IMR-90 (cell line): ENCODE measurements around the gene LRP5. TPM values are rescaled to one million over a fixed set of nuclear protein-coding genes. Genes with fewer than 3 reads are reported as not detected.

Experiments
- ATAC-seq: fragments of 200-7000 bp; cut with Tn5 transposase; 2 replicates; pipeline ENCODE4 v1.9.1; 2020; ENCODE audit warnings: low read depth, mild to moderate bottlenecking, moderate library complexity
- BruUV-seq: library from RNA; stranded (reverse); fragments of 400-500 nt; replicated peaks from 2 replicates; lab custom pipeline; 2021; lab: Mats Ljungman, UMichigan
- CTCF ChIA-PET: fragments of 300-600 bp; formaldehyde crosslinking; extraction: SDS; loops from one replicate; lab custom pipeline; 2021; ENCODE audit warnings: antibody characterized with exemption; lab: Yijun Ruan, JAX
- POLR2A ChIA-PET: fragments of 300-600 bp; sonication (Branson Sonifier 250); formaldehyde crosslinking; loops from one replicate; lab custom pipeline; 2022; ENCODE audit warnings: antibody characterized with exemption; ENCODE audit not compliant: unreplicated experiment; lab: Charles Lee
- DNase-seq: peaks from one replicate; pipeline ENCODE4 v3.0.0; 2013
- H2AFZ ChIP-seq: replicated peaks from 2 replicates; pipeline ENCODE3; 2013; ENCODE audit warnings: low read length, mild to moderate bottlenecking; ENCODE audit not compliant: poor library complexity
- H2AK5ac ChIP-seq: 2 replicates; pipeline ENCODE4 v1.6.1; 2013; ENCODE audit warnings: low read depth, low read length, inconsistent platforms
- H2AK9ac ChIP-seq: replicated peaks from 2 replicates; pipeline ENCODE3; 2013; ENCODE audit warnings: mild to moderate bottlenecking, low read depth, low read length, moderate library complexity; ENCODE audit not compliant: poor library complexity
- H2BK120ac ChIP-seq: 2 replicates; pipeline ENCODE4 v1.6.1; 2013; ENCODE audit warnings: low read depth, low read length, inconsistent platforms
- H2BK15ac ChIP-seq: 3 replicates; pipeline ENCODE4 v1.6.1; 2013; ENCODE audit warnings: low read depth, low read length, inconsistent platforms
- H2BK20ac ChIP-seq: 2 replicates; pipeline ENCODE4 v1.6.1; 2013; ENCODE audit warnings: low read depth, mild to moderate bottlenecking, inconsistent platforms, low read length, moderate library complexity
- H2BK5ac ChIP-seq: 2 replicates; pipeline ENCODE4 v1.6.1; 2013; ENCODE audit warnings: mild to moderate bottlenecking, low read depth, low read length, inconsistent platforms; ENCODE audit not compliant: poor library complexity, severe bottlenecking
- H3K14ac ChIP-seq: replicated peaks from 2 replicates; pipeline ENCODE4 v1.6.1; 2013; ENCODE audit warnings: low read depth, low read length, inconsistent platforms
- H3K18ac ChIP-seq: 2 replicates; pipeline ENCODE4 v1.6.1; 2013; ENCODE audit warnings: low read depth, low read length, control low read depth
- H3K23ac ChIP-seq: 2 replicates; pipeline ENCODE4 v1.6.1; 2013; ENCODE audit warnings: low read depth, low read length, inconsistent platforms
- H3K27ac ChIP-seq: 2 replicates; pipeline ENCODE4 v1.5.1; 2013; ENCODE audit warnings: mild to moderate bottlenecking, control low read depth, low read length; ENCODE audit not compliant: insufficient read depth
- H3K27me3 ChIP-seq: 2 replicates; pipeline ENCODE4 v1.6.1; 2013; ENCODE audit warnings: low read length; ENCODE audit not compliant: control insufficient read depth, insufficient read depth
- H3K36me3 ChIP-seq: 2 replicates; pipeline ENCODE4 v1.6.1; 2013; ENCODE audit warnings: low read length, mixed read lengths; ENCODE audit not compliant: control insufficient read depth, insufficient read depth
- H3K4ac ChIP-seq: 2 replicates; pipeline ENCODE4 v1.6.1; 2013; ENCODE audit warnings: low read depth, low read length, inconsistent platforms
- H3K4me1 ChIP-seq: 2 replicates; pipeline ENCODE4 v1.6.1; 2013; ENCODE audit warnings: low read length, mixed read lengths; ENCODE audit not compliant: control insufficient read depth, insufficient read depth
- H3K4me2 ChIP-seq: 2 replicates; pipeline ENCODE4 v1.6.1; 2013; ENCODE audit warnings: low read depth, mild to moderate bottlenecking, control low read depth, low read length, moderate library complexity
- H3K4me3 ChIP-seq: 2 replicates; pipeline ENCODE4 v1.5.1; 2013; ENCODE audit warnings: low read depth, mild to moderate bottlenecking, control low read depth, low read length, moderate library complexity; ENCODE audit not compliant: insufficient read depth
- H3K56ac ChIP-seq: 2 replicates; pipeline ENCODE4 v1.6.1; 2013; ENCODE audit warnings: low read length, inconsistent platforms; ENCODE audit not compliant: insufficient read depth; ENCODE audit errors: extremely low read depth
- H3K79me1 ChIP-seq, 2 experiments: 2 replicates each; pipeline ENCODE4 v1.6.1; 2013; ENCODE audit warnings: low read length in 2 of 2, inconsistent platforms in 1 of 2, low read depth in 1 of 2
- H3K9ac ChIP-seq: 2 replicates; pipeline ENCODE4 v1.6.1; 2013; ENCODE audit warnings: low read depth, low read length, control low read depth
- H3K9me1 ChIP-seq: 2 replicates; pipeline ENCODE4 v1.6.1; 2013; ENCODE audit warnings: low read length, inconsistent platforms; ENCODE audit not compliant: insufficient read depth
- H3K9me3 ChIP-seq: 2 replicates; pipeline ENCODE4 v1.6.1; 2013; ENCODE audit warnings: low read length; ENCODE audit not compliant: control insufficient read depth, insufficient read depth
- H4K20me1 ChIP-seq: 2 replicates; pipeline ENCODE4 v1.6.1; 2013; ENCODE audit warnings: low read length, inconsistent platforms; ENCODE audit not compliant: insufficient read depth
- H4K5ac ChIP-seq: 2 replicates; pipeline ENCODE4 v1.6.1; 2013; ENCODE audit warnings: mild to moderate bottlenecking, low read depth, low read length, control low read depth
- H4K8ac ChIP-seq, 2 experiments: 2 replicates each; pipeline ENCODE4 v1.6.1; 2013; ENCODE audit warnings: low read depth in 2 of 2, low read length in 2 of 2, control low read depth in 1 of 2, inconsistent platforms in 1 of 2
- H4K91ac ChIP-seq: 2 replicates; pipeline ENCODE4 v1.6.1; 2013; ENCODE audit warnings: low read depth, low read length, inconsistent platforms; ENCODE audit not compliant: insufficient read depth
- MAFK ChIP-seq: IDR thresholded peaks from 2 replicates; pipeline ENCODE4 v1.6.1; 2012; ENCODE audit warnings: low read depth, low read length, improper control_type of control experiment
- WGBS, 2 experiments: methylation state at CpG; one replicate each; pipeline versions ENCODE4 v1.1.5 to v1.1.7; 2013; ENCODE audit warnings: missing lambda C conversion rate in 2 of 2; ENCODE audit not compliant: insufficient read length in 1 of 2; ENCODE audit errors: extremely low coverage in 2 of 2; 5-methylcytosine and 5-hydroxymethylcytosine counted together
- dilution Hi-C: fragments of 300-500 bp; cut with HindIII; formaldehyde crosslinking; loops from one replicate; pipeline ENCODE4 v1.14.3; 2018; ENCODE audit warnings: low sequenced_read_pairs; ENCODE audit not compliant: unreplicated experiment
- in situ Hi-C: fragments of 300-500 bp; cut with MboI; formaldehyde crosslinking; loops from 3 replicates; pipeline ENCODE4 v1.14.3; 2019; ENCODE audit warnings: low sequenced_read_pairs, inconsistent platforms, mixed read lengths
- intact Hi-C: fragments of 100-400 bp; cut with micrococcal nuclease; formaldehyde crosslinking; loops from 2 replicates; pipeline ENCODE4 v1.10.0; 2022
- polyA plus RNA-seq, 3 experiments: library from polyadenylated mRNA; depleted of rRNA; stranded (reverse); fragments of >200 nt; gene quantifications; 2 replicates each; pipeline ENCODE4 v1.2.3, GENCODE V29; 2012; ENCODE audit warnings: low replicate concordance in 1 of 3
- total RNA-seq: library from RNA; depleted of rRNA; stranded (reverse); fragments of >200 nt; gene quantifications from 2 replicates; pipeline ENCODE4 v1.2.3, GENCODE V29; 2012

Gene LRP5
- total and polyA plus RNA-seq, 2 of the 4 experiments (the other 2 are of a cell fraction), result 10.4 to 15.0 TPM

GRCh38 chr11:68264244-68264643 is 48.1 kb upstream of the LRP5 start:
- H3K9me3 ChIP-seq, result no peaks in the 10 kb centered on the region
- 90% methylated on average over 1 of the region's 1 CpG; no CpG with 5 or more reads in 1 of the 2 experiments for WGBS, 2 experiments
- BruUV-seq, result no TSS peak
- H3K23ac ChIP-seq, result no peak overlapping the region
- peaks cover 23 to 63% of the 10 kb centered on the region in 2 experiments for H3K79me1 ChIP-seq
- no peak overlapping the region for H2AK9ac ChIP-seq
- no peak overlapping the region for H3K4ac ChIP-seq
- CTCF ChIA-PET, result no interaction called here
- peaks cover 68% of the 10 kb centered on the region for H3K36me3 ChIP-seq
- no peak overlapping the region for H3K27ac ChIP-seq
- peaks cover 30% of the 10 kb centered on the region for H3K9me1 ChIP-seq
- dilution Hi-C loops, result no loop called here
- H3K56ac ChIP-seq, result no peak overlapping the region
- no peak overlapping the region for H4K5ac ChIP-seq
- H2BK20ac ChIP-seq, result no peak overlapping the region
- H3K4me2 ChIP-seq, result no peak overlapping the region
- in situ Hi-C loops, result loop anchor here (5.0 kb wide), 1 partner anchor 188 kb away; no protein-coding TSS in a partner anchor
- ATAC-seq, result no peak
- H2BK15ac ChIP-seq, result no peak overlapping the region
- no peak overlapping the region for H4K8ac ChIP-seq
- no peaks in the 10 kb centered on the region; the same call in 1 of the 2 replicates for H3K4me1 ChIP-seq
- DNase-seq, result no peak
- no peak overlapping the region for H3K4me3 ChIP-seq
- H3K9ac ChIP-seq, result no peak overlapping the region
- H3K14ac ChIP-seq, result no peak overlapping the region
- H2AFZ ChIP-seq, result no peak overlapping the region
- no peaks in the 10 kb centered on the region for H3K27me3 ChIP-seq
- no peak for TF ChIP-seq MAFK
- H2BK120ac ChIP-seq, result no peak overlapping the region
- intact Hi-C loops, result no loop called here
- H4K20me1 ChIP-seq, result peaks cover 63% of the 10 kb centered on the region
- H4K91ac ChIP-seq, result no peak overlapping the region
- no peak overlapping the region for H2AK5ac ChIP-seq
- POLR2A ChIA-PET, result no interaction called here
- H3K18ac ChIP-seq, result no peak overlapping the region
- peak overlapping the region; percentile 11 for H2BK5ac ChIP-seq
